Activated CD4-positive, CD25-positive, alpha-beta regulatory T cell (primary cell): ENCODE data around the gene BCL11B.

Experiments
- DNase-seq, 4 experiments: peaks; one replicate each; lab custom pipeline; 2025; lab: John Stamatoyannopoulos, UW

The BCL11B gene

GRCh38 chr14:99286761-99287160 is 14.8 kb upstream of the BCL11B start:
- no peak for DNase-seq

GRCh38 chr14:99284254-99285004 is 12.4 kb upstream of the BCL11B start:
- no peak for DNase-seq

- DNase-seq: no peak
Measured at GRCh38 chr14:99282261-99283050, 10.5 kb upstream of the BCL11B start.

GRCh38 chr14:99281396-99281795 is 9.4 kb upstream of the BCL11B start:
- no peak for DNase-seq

GRCh38 chr14:99280852-99281251 is 8.9 kb upstream of the BCL11B start:
- no peak for DNase-seq

GRCh38 chr14:99280066-99280731 is 8.2 kb upstream of the BCL11B start:
- DNase-seq: no peak

- no peak for DNase-seq
Measured at GRCh38 chr14:99278836-99279235, 6.8 kb upstream of the BCL11B start.

GRCh38 chr14:99277530-99277929 is 5.5 kb upstream of the BCL11B start:
- DNase-seq: no peak

GRCh38 chr14:99276482-99276881 is 4.5 kb upstream of the BCL11B start:
- no peak for DNase-seq

- DNase-seq: no peak
Measured at GRCh38 chr14:99275222-99275584, 3.2 kb upstream of the BCL11B start.

- no peak for DNase-seq
Measured at GRCh38 chr14:99274346-99275221, 2.6 kb upstream of the BCL11B start.

GRCh38 chr14:99273766-99274345 is 1.9 kb upstream of the BCL11B start:
- no peak for DNase-seq

- DNase-seq: peak in 1 of 4 experiments; percentile 45
Measured at GRCh38 chr14:99272899-99273765, 1.1 kb upstream of the BCL11B start.

- DNase-seq: no peak
Measured at GRCh38 chr14:99272632-99272898, 568 bp upstream of the BCL11B start.

GRCh38 chr14:99271221-99271941 is 616 bp downstream of the BCL11B start:
- DNase-seq: no peak

GRCh38 chr14:99270458-99271220 is 1.4 kb downstream of the BCL11B start:
- DNase-seq: no peak

- DNase-seq: no peak
Measured at GRCh38 chr14:99268810-99269707, 2.9 kb downstream of the BCL11B start.
